ENCODE results near the gene PDZRN3.
"Not testable (repeated sequence)": the region's sequence is repeated elsewhere in the genome, so short reads cannot be mapped to it uniquely, and the experiment has no call there.

PDZRN3 gene

GRCh38 chr3:73484656-73485248, 140.0 kb downstream of the PDZRN3 start:
- DNase-seq: no peak

GRCh38 chr3:73481888-73482287, 142.9 kb downstream of the PDZRN3 start:
- no peak for DNase-seq

- DNase-seq: no peak
These were observed 144.5 kb downstream of the PDZRN3 start for GRCh38 chr3:73480187-73480672.

- no peak for DNase-seq
These were observed 145.4 kb downstream of the PDZRN3 start for GRCh38 chr3:73479325-73479724.

GRCh38 chr3:73478858-73479257, 145.9 kb downstream of the PDZRN3 start:
- DNase-seq: no peak

GRCh38 chr3:73475717-73476116, 149.0 kb downstream of the PDZRN3 start:
- DNase-seq: no peak

GRCh38 chr3:73475175-73475574, 149.6 kb downstream of the PDZRN3 start:
- DNase-seq: no peak

- no peak for DNase-seq
These were observed 150.1 kb downstream of the PDZRN3 start for GRCh38 chr3:73474619-73475018.

GRCh38 chr3:73473898-73474416, 150.8 kb downstream of the PDZRN3 start:
- DNase-seq: no peak

GRCh38 chr3:73473181-73473897, 151.4 kb downstream of the PDZRN3 start:
- DNase-seq: no peak

- no peak for DNase-seq
These were observed 152.6 kb downstream of the PDZRN3 start for GRCh38 chr3:73471986-73472787.

- DNase-seq: no peak
These were observed 153.9 kb downstream of the PDZRN3 start for GRCh38 chr3:73470860-73471259.

GRCh38 chr3:73469331-73469730, 155.4 kb downstream of the PDZRN3 start:
- DNase-seq: no peak

GRCh38 chr3:73467211-73467610, 157.5 kb downstream of the PDZRN3 start:
- no peak for DNase-seq

GRCh38 chr3:73465926-73466325, 158.8 kb downstream of the PDZRN3 start:
- no peak for DNase-seq

GRCh38 chr3:73464126-73464525, 160.6 kb downstream of the PDZRN3 start:
- DNase-seq: not testable (repeated sequence)

GRCh38 chr3:73461547-73461946, 163.2 kb downstream of the PDZRN3 start:
- DNase-seq: no peak

- no peak for DNase-seq
These were observed 165.0 kb downstream of the PDZRN3 start for GRCh38 chr3:73459711-73460110.

GRCh38 chr3:73453666-73454065, 171.1 kb downstream of the PDZRN3 start:
- no peak for DNase-seq

- DNase-seq: no peak
These were observed 172.0 kb downstream of the PDZRN3 start for GRCh38 chr3:73452729-73453128.

GRCh38 chr3:73451301-73451944, 173.3 kb downstream of the PDZRN3 start:
- DNase-seq: no peak

- DNase-seq: no peak
These were observed 175.0 kb downstream of the PDZRN3 start for GRCh38 chr3:73449774-73450173.

- DNase-seq: no peak
These were observed 175.9 kb downstream of the PDZRN3 start for GRCh38 chr3:73448761-73449301.
